KMS-11 (cell line): Measurements from ENCODE around the gene NAA50.

Source experiments
- H2AFZ ChIP-seq: fragments of 200-600 bp; sonication (generic); 2 replicates; pipeline ENCODE4 v1.6.1; 2016; ENCODE audit warnings: antibody characterized with exemption, mixed run types, low read depth
- H3K27ac ChIP-seq: fragments of 200-600 bp; sonication (generic); 2 replicates; pipeline ENCODE4 v1.6.1; 2016; ENCODE audit warnings: mild to moderate bottlenecking, mixed run types
- H3K27me3 ChIP-seq: fragments of 200-600 bp; sonication (generic); 2 replicates; pipeline ENCODE4 v1.6.1; 2017; ENCODE audit warnings: mild to moderate bottlenecking, low read depth, mixed run types, moderate library complexity; ENCODE audit not compliant: insufficient read depth
- H3K36me3 ChIP-seq: fragments of 200-600 bp; sonication (generic); 2 replicates; pipeline ENCODE4 v1.6.1; 2017; ENCODE audit warnings: mild to moderate bottlenecking, mixed run types; ENCODE audit not compliant: insufficient read depth
- H3K4me1 ChIP-seq: fragments of 200-600 bp; sonication (generic); 2 replicates; pipeline ENCODE4 v1.6.1; 2016; ENCODE audit warnings: mild to moderate bottlenecking, low read depth, mixed run types; ENCODE audit not compliant: poor library complexity, severe bottlenecking
- H3K4me2 ChIP-seq: fragments of 200-600 bp; sonication (generic); 2 replicates; pipeline ENCODE4 v1.7.0; 2016; ENCODE audit warnings: mild to moderate bottlenecking, mixed run types
- H3K4me3 ChIP-seq: fragments of 200-600 bp; sonication (generic); IDR thresholded peaks from 2 replicates; pipeline ENCODE4 v1.6.1; 2017; ENCODE audit warnings: low read depth, low read length, mixed read lengths; ENCODE audit not compliant: insufficient read depth
- H3K79me2 ChIP-seq: fragments of 200-600 bp; sonication (generic); 2 replicates; pipeline ENCODE4 v1.6.1; 2016; ENCODE audit warnings: low read depth, mixed run types; ENCODE audit not compliant: insufficient read depth
- H3K9ac ChIP-seq: fragments of 200-600 bp; sonication (generic); 2 replicates; pipeline ENCODE4 v1.6.1; 2016; ENCODE audit warnings: mild to moderate bottlenecking, mixed run types
- H4K20me1 ChIP-seq: fragments of 200-600 bp; sonication (generic); 2 replicates; pipeline ENCODE4 v1.6.1; 2016; ENCODE audit warnings: mild to moderate bottlenecking, mixed run types; ENCODE audit not compliant: insufficient read depth
- TF ChIP-seq, protein P1 (sequence below): fragments of 200-600 bp; sonication (generic); conservative IDR thresholded peaks from 2 replicates; pipeline ENCODE4 v1.6.1; 2017; ENCODE audit warnings: low read depth, mild to moderate bottlenecking, antibody characterized with exemption, low read length, moderate library complexity, mixed read lengths

NAA50 gene

DNA sequence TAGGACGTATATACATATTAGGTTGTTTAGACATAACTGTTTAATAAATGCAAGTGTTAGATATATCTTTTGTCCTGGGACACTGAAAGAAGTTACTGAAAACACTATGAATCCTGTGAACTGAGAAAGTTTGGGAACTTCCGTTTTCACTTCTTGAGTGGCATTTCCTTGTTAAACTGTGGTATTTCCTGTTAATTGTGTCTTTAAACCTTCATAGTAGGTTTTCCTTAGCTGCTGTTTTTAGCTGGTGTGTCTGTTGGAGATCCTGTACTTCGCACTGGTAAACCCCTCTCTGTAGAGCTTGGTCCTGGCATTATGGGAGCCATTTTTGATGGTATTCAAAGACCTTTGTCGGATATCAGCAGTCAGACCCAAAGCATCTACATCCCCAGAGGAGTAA lies 37.9 kb upstream of the NAA50 start:
- Histone ChIP-seq H3K4me3 (no peak overlapping the region), H3K27ac (peak overlapping the region; percentile 79), H3K4me2 (peak overlapping the region; percentile 45), H3K27me3 (no peaks in the 10 kb centered on the region), H2AFZ (0 out of 2 replicates have a peak overlapping the region, but pooled peaks have one; percentile 1), H4K20me1 (no peaks in the 10 kb centered on the region), H3K36me3 (no peaks in the 10 kb centered on the region; the same call in 1 of the 2 replicates), H3K79me2 (no peaks in the 10 kb centered on the region), H3K9ac (peak overlapping the region; percentile 38; the same call in 1 of the 2 replicates), H3K4me1 (peaks cover 21% of the 10 kb centered on the region)
- TF ChIP-seq, protein P1, sequence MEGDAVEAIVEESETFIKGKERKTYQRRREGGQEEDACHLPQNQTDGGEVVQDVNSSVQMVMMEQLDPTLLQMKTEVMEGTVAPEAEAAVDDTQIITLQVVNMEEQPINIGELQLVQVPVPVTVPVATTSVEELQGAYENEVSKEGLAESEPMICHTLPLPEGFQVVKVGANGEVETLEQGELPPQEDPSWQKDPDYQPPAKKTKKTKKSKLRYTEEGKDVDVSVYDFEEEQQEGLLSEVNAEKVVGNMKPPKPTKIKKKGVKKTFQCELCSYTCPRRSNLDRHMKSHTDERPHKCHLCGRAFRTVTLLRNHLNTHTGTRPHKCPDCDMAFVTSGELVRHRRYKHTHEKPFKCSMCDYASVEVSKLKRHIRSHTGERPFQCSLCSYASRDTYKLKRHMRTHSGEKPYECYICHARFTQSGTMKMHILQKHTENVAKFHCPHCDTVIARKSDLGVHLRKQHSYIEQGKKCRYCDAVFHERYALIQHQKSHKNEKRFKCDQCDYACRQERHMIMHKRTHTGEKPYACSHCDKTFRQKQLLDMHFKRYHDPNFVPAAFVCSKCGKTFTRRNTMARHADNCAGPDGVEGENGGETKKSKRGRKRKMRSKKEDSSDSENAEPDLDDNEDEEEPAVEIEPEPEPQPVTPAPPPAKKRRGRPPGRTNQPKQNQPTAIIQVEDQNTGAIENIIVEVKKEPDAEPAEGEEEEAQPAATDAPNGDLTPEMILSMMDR = no peak

DNA sequence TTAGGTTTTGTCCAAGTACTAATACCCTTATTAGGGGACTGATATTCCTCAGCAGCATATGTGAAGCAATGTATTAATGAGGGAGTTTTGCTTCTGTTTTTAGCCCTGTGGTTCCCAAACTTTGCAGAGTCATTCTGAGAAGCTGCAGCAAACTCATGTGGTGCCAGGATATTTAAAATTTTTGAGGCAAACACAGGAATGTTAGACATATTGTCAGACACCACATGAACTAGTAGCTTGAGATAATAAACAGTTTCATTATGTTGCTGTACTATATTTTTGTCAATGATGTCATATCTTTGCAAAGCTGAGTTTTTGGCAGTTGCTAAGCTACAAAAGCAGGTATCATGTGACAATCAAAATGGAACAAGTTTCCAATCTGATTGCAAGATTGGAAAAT lies 37.4 kb upstream of the NAA50 start:
- H3K27ac ChIP-seq = peak overlapping the region; percentile 79
- no peaks in the 10 kb centered on the region for H3K79me2 ChIP-seq
- no peaks in the 10 kb centered on the region for H4K20me1 ChIP-seq
- no peaks in the 10 kb centered on the region for H3K27me3 ChIP-seq
- peak overlapping the region; percentile 38; the same call in 1 of the 2 replicates for H3K9ac ChIP-seq
- no peak overlapping the region for H3K4me3 ChIP-seq
- peaks cover 21% of the 10 kb centered on the region for H3K4me1 ChIP-seq
- 0 out of 2 replicates have a peak overlapping the region, but pooled peaks have one; percentile 1 for H2AFZ ChIP-seq
- TF ChIP-seq, protein P1 = no peak
- no peaks in the 10 kb centered on the region for H3K36me3 ChIP-seq
- peak overlapping the region; percentile 45 for H3K4me2 ChIP-seq

DNA sequence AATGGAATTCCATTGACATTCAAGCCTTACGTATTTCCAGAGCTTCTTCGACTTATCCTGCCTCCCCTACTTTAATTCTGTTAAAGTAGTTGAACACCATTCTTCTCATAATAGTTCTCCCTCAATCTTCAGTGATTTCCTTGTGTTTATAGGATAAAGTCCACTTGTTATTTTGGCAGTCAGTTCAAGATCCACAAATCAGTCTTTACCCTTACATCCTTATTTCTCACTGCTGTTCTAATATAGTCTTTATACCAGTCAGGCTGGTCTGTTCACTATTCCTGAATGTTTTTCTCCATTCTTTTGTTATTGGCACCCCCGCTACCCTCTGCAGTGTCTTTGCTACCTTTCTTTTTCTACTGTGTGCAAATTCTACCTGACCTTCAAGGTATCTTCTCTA lies 30.5 kb upstream of the NAA50 start:
- Histone ChIP-seq H3K4me3 (no peak overlapping the region), H3K27ac (no peak overlapping the region), H3K79me2 (no peaks in the 10 kb centered on the region), H2AFZ (no peak overlapping the region), H3K27me3 (no peaks in the 10 kb centered on the region), H3K4me2 (no peak overlapping the region), H3K36me3 (no peaks in the 10 kb centered on the region), H3K9ac (no peak overlapping the region), H3K4me1 (no peaks in the 10 kb centered on the region), H4K20me1 (no peaks in the 10 kb centered on the region)
- TF ChIP-seq, protein P1 = no peak

DNA sequence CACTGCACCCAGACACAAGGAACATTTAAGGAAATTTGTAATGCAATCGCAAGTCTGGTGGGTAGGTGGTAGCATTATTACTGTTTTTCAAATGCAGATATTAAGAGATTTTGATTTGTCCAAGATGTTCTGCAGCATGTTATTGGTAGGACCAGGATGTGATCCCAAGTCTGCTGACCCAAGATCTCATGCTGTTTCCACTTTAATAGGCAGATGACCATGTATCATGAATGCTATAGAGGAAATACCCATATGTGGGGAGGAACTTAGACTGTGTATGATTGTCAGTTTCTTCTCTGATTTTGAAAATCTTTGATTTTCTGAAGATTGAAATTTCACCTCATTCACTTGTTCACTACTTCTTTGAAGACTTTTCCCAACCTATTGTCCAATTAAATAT lies 29.5 kb upstream of the NAA50 start:
- no peak overlapping the region for H3K9ac ChIP-seq
- no peaks in the 10 kb centered on the region for H3K79me2 ChIP-seq
- H3K27ac ChIP-seq = no peak overlapping the region
- no peaks in the 10 kb centered on the region for H3K36me3 ChIP-seq
- H3K4me2 ChIP-seq = no peak overlapping the region
- H3K4me1 ChIP-seq = no peaks in the 10 kb centered on the region
- no peaks in the 10 kb centered on the region for H4K20me1 ChIP-seq
- no peak overlapping the region for H3K4me3 ChIP-seq
- H2AFZ ChIP-seq = no peak overlapping the region
- no peaks in the 10 kb centered on the region for H3K27me3 ChIP-seq
- TF ChIP-seq, protein P1 = no peak
